ACHN (cell line): ENCODE measurements around the gene NRCAM.
A peak's percentile ranks its signal among the peaks of the same experiment; 100 is the strongest.
"Not testable (repeated sequence)": the region's sequence is repeated elsewhere in the genome, so short reads cannot be mapped to it uniquely, and the experiment has no call there.

ENCODE experiments used
- DNase-seq: peaks from one replicate; pipeline ENCODE4 v3.0.0-alpha.2; 2015
- in situ Hi-C: cut with HindIII; loops from 2 replicates; pipeline ENCODE4 v1.10.0; 2017; ENCODE audit warnings: low sequenced_read_pairs, low pct_ligation_motif_present, low pct_unique_long_range_greater_than_20kb

NRCAM gene

DNA sequence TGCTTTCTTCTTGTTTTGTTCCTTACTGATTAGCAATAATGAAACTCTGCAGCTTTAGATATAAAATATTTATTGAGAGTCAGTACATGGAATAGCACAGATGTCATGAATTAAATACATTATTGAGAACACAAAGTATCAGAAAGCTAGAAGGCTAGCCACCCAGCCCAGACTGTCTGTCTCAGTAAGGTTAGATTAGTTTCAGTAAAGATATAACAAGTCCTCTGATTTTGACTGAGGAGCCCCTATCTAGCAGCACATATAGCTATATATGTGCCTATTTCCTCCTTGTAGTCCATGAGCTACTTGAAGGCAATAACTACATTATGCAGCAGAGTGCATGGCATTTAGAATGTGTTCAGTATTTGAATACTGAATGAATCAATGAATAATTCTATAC, 81.3 kb downstream of the NRCAM start:
- no peak for DNase-seq
- in situ Hi-C loops = no loop called here

DNA sequence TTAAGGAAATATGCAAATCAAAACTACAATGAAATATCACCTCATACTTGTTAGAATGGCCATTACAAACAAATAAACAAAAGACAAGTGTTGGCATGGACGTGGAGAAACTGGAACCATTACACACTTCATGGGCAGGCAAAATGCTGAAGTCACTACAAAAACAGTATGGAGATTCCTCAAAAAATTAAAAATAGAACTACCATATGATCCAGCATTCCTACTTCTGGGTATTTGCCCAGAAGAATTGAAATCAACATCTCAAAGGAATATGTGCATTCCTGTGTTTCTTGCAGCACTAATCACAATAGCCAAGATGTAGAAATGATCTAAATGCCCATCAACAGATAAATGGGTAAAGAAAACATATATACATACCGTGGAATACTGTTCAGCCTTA, 83.6 kb downstream of the NRCAM start:
- in situ Hi-C loops = no loop called here
- no peak for DNase-seq

DNA sequence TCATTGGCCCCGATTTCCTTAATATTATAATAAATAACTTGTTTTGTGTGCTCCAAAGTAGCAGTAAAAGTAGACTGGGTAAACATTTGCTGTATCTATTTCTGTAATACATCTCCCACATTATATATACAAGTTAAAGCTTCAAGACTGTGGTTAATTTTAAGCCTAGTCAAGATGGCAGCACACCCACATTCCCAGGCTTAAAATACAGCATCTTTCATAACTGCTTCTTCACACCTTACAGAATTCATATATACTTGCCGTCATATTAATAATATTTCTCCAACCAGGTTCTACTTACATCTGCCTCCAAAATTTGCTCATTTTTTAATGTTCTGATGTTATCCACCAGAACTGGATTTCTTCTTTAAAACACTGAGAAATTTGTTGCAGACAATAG, 85.6 kb downstream of the NRCAM start:
- in situ Hi-C loops = no loop called here
- DNase-seq = no peak

DNA sequence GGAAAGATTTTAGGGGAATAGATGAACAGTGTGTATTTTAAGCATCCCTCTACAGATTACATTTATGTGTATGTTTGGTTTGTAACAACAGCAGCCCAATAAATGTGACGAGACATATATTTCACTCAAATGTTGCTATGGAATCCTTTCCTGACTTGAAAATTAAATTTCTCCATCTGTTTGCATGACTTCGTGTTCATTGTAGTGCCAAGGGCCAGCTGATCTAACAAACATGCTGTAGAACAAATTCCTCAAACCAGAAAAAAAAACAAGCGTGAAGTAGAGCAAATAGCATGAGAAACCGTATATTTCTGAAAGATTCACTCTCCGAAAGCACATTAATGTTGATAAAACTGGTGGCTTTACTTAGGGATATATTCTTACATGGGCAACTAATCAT, 87.8 kb downstream of the NRCAM start:
- in situ Hi-C loops = no loop called here
- no peak for DNase-seq

DNA sequence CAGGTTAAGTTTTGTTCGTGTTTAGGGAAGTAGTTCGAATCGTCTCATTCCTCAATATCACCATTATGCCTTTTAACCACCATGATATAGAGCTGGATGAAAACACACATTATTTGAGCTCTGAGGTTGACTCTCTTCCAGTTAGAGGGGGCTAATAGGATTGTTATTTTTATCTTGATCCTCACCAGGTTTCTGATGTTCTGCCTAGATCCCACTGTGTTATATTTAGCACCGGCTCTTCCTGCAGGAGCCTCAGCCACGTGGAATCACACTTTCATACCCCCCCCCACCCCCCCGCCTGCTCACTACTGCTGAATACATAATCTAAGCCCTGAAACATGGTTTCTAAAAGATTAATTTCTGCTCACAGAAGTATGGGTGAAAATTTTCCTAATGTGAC, 88.3 kb downstream of the NRCAM start:
- DNase-seq = no peak
- in situ Hi-C loops = no loop called here

DNA sequence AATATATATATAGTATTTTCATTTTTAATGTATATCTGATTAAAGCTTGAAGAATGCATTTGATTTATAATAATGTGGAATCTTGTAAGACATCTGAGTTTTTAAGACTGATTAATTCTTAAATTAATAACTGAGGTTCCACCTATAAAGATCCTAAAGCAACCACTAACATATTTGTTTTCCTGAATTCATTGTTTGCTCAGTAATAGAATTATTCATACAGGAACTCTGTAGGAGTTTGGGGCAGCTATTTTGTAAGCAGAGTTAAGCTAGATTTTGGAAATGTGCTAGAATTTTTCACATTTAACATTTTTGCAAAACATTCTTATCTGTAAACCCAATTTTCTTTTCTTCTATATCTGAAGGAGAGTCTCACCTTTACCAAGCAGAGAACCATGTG, 88.9 kb downstream of the NRCAM start:
- no peak for DNase-seq
- in situ Hi-C loops = no loop called here

DNA sequence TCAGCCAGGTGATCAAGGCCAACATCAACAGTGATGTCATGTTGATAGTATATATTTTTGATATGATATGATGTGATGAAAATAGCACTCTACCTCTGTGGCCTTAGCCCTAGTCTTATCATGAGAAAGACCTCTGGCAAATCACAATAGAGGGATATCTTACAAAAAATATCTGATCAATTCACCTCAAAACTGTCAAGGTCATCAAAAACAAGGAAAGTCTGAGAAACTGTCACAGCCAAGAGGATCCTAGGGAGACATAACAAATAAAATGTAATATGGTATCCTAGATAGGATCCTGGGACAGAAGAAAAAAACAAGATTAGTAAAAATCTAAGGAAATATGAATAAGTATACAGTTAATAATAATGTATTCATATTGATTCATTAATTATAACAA, 92.6 kb downstream of the NRCAM start:
- no peak for DNase-seq

DNA sequence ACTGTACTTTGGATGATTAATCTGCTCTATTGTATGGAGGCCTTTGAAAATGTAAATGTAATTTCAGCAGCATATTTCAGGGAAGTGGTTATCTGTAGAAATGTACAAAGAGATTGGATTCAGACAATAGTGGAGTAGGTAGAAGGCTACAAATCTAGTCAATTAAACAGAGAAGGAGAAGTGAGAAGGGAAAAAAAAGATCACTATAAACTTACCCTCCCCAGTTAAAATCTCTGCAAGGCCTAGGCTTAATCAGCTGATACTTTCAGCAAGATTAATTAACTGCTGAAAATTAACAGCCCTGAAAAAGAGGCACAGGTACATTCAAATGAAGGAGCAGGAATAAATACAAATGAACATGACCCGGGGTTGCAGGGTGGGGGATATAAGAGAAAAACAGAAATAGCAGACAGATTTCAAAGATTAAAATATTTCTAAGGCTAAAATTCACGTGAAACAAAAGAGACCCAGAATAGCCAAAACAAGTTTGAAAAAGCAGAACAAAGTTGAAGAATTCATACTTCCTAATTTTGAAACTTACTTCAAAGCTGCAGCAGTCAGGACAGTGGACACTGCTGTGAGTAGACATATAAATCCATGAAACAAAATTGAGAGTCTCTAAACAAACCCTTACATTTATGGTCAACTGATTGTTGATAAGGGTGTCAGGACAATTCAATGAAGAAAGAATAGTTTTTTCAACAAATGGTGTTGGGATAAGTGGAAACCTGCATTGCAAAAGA, 96.0 kb downstream of the NRCAM start:
- DNase-seq = no peak
- in situ Hi-C loops = no loop called here

More for the DNA sequence above, 92.6 kb downstream of the NRCAM start:
- in situ Hi-C loops = no loop called here

DNA sequence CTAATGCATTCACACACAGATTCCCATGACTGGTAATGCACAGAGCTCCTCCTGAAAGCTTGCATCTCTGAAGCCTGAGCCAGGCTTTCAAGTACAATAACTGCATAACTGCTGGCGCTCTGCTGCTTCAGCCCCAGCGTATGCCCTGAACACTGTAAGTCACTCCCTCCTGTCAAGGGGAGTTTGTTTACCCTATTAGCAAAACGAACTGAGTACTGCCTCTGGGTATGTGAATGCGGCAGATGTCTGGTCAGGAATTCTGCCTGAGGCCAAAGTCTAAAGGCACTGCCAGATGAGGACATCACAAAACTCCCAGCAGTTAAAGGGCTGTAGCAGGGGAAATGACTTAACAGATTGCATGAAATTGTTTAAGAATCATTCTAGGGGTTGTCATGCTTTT, 97.7 kb downstream of the NRCAM start:
- no peak for DNase-seq
- in situ Hi-C loops = no loop called here

DNA sequence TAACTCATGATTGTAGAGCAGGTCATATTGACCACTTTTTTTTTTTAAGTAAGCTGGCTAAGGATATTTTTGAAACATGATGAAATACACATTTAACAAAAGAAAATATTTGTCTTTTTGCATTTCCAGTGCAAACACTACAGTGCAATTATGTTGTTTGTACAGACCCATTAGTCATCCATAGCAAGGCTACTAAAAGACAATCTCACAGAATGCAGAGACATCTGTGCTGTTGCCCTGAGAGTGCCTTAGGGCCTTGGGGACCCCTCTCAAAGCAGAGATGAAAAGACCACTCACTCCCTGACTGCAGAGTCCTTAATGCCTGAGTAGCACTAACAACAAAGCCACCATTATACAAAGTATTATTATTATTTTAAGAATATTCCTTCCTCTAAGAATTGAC, 104.5 kb downstream of the NRCAM start:
- DNase-seq = no peak
- in situ Hi-C loops = no loop called here

DNA sequence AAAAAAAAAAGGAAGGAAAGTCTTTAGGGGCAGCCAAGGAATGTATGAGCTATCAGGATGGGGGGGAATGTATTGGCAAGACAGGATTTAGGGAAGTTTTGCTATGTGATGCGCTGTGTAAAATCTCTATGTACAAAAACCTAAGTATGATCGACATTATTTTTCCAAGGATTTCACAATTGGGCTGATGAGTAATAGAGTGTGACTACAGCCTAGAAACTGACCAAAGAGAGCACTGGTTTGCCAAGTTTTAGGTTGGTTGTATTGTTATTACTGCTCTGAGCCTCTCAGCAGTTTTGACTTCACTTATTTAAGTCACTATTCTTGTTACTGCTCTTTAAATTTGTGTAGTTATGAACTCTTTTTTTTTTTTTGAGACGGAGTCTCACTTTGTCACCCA, 107.3 kb downstream of the NRCAM start:
- in situ Hi-C loops = no loop called here

DNA sequence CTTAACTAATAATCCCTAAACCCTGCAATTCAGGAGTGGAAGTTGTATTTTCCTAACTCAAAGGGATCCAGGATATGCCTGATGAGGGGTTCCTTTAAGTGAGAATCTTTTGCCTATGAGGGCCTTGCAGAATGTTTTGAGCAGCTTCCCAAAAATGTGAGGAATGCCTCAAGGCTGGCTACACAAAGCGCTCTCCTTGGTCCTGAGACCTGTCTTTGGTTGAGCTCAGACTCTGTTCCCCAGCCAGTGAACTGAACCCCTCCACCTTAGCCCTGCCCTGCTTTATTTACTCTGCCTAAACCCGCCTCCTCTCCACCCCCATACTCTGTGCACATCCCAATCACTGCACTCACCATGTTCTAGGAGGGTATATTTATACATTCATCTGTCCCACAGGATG, 108.6 kb downstream of the NRCAM start:
- peak; percentile 78 for DNase-seq
- in situ Hi-C loops = no loop called here

More for the DNA sequence above, 107.3 kb downstream of the NRCAM start:
- DNase-seq = no peak

DNA sequence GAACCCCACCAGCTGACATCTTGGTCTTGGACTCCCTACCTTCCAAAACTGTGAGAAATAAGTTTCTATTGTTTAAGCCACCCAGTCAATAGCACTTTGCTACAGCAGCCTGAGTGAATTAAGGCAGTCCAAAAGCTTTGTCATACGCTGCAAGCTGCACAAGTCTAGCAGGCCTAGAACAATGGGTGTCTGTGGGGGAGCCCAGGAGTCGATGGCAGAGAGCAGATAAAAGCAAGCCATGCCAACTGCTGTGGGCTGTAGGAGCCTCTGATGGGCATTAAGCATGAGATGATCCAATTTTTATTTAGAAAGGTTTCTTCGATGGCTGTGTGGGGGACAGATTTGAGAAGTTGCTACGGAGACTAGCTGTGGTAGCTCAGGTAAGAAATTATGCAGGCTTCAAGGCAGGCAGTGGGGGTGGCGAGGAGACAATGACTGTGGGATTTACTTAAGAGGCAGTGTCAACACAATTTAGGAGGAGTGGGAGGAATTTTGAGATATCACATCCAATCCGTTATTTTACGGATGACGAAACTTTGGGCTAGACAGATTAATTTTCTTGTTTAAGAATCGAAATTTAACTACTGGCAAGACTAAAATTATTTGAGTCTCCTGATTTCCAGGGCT, 110.4 kb downstream of the NRCAM start:
- DNase-seq = no peak
- in situ Hi-C loops = no loop called here

DNA sequence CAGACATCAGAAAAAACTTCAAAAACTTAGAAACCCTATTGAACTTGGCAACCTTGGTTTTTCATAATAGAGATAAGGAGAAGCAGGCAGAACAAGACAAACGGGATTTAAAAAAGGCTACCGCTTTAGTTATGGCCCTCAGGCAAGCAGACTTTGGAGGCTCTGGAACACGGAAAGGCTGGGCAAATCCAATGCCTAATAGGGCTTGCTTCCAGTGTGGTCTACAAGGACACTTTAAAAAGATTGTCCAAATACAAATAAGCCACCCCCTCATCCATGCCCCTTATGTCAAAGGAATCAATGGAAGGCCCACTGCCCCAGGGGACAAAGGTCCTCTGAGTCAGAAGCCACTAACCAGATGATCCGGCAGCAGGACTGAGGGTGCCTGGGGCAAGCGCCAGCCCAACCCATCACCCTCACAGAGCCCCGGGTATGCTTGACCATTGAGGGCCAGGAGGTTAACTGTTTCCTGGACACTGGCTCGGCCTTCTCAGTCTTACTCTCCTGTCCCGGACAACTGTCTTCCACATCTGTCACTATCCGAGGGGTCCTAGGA, 115.3 kb downstream of the NRCAM start:
- in situ Hi-C loops = no loop called here

DNA sequence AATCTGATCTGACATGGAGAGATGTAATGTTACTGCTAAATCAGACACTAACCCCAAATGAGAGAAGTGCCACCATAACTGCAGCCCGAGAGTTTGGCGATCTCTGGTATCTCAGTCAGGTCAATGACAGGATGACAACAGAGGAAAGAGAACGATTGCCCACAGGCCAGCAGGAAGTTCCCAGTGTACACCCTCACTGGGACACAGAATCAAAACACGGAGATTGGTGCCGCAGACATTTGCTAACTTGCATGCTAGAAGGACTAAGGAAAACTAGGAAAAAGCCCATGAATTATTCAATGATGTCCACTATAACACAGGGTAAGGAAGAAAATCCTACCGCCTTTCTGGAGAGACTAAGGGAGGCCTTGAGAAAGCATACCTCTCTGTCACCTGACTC, 115.8 kb downstream of the NRCAM start:
- DNase-seq, in situ Hi-C loops: not testable (repeated sequence)

More for the DNA sequence above, 115.3 kb downstream of the NRCAM start:
- DNase-seq = no peak

DNA sequence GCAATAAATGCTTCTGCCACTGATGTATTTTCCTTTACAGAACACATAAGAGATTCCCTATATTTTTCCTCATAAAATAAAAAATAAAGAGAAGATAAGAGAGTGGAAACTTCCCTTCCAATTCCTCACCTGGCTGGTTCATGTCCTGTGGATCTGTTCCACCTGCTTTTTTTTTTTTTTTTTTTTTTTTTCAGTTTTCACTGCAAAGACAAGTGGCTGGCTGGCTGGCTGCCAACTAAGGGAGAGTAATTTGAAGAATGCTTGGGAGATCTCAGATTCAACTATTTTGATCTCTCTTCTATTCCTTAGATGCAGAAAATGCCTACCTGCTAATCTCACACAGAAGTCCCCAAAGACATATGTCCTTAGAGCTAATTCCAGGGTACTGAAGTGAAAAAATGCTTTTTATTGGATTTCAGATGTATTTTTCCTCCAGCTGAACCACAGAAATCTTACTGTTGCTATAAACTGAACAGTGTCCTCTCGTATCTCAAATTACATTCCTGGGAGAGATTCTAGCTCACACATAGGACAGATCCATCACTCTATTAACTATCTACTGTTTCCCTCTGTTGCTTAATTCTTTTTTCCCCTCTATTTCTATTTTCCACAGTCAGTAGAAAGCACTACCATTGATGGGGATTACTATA, 120.8 kb downstream of the NRCAM start:
- in situ Hi-C loops = no loop called here
- peak; percentile 63 for DNase-seq

DNA sequence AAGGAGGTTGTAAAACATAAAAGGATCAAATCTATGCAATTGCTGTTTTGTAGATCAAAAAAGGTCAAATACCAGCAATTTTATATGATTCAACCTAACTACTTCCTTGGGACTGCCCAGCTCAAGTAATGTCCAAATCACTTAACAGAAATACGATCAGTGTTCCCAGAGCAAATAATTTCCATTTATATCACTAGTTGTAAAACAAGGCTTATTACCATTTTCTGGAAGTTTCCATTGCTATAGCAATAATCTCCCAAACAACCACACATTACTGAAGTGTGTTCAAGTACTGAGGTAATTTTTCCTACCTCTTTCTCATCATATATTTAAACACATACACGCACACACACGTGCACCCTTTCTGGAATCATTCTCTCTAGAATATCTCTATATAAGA, 123.3 kb downstream of the NRCAM start:
- in situ Hi-C loops = no loop called here
- DNase-seq = no peak

DNA sequence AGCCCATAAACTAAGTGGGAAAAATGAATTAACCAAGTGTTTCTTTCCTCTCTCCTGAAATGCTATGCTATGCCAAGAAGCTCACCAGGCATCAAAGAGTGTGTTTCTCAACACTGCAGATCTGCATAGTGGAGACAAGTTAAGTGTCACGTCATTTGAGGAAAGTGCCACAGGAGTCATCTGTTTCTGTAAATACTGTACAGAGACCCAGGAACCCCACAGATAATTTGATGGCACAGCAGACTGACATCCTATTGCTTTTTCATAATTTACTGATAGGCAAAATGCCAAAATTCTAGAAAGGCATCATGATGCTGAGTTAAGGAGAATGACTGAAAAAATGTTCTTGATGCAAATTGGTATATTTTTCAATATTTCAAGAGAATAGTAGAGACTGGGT, 124.3 kb downstream of the NRCAM start:
- DNase-seq = no peak
- in situ Hi-C loops = no loop called here

DNA sequence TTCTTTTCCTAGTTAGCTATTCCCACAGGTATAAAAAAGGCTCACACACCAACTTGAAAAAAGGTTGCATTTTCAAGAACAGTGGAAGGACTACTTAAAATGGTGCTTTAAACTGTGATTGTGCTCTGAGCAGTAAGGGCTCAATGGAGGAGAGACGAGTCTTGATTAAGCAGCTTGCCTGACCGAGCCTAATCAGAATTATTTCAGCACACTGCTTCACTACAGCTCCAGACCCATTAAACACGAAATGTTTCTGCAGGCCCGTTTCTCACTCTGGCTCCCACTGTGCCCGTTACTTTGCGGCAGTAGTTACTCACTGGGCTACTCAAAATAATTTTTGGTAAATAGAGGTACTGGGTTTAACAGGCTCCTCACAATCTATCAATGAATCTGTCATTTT, 126.0 kb downstream of the NRCAM start:
- in situ Hi-C loops = no loop called here
- DNase-seq = no peak

DNA sequence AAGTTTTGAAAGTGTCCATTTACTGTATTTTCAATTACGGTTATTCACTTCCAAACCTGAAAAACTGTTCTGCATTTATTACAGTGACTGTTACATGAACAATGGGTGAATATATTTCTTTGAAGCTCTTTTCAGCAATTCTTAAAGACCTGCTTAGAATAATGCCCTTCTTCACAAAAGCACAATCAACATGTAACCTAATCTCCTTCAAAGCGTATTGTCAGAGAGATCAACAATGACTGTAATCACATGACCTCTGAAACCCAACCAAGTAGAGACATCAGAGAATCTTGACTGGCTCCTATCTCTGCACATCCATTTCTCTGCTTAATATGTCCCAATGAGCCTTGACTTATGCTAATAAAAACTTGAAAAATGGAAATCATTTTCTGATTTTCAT, 126.7 kb downstream of the NRCAM start:
- DNase-seq = no peak
- in situ Hi-C loops = no loop called here
